Occipital lobe (tissue), 2 donors: ENCODE measurements around the gene ANGPT4. TPM values are rescaled to one million over a fixed set of nuclear protein-coding genes. Genes with fewer than 3 reads are reported as not detected.

ENCODE experiments used
- DNase-seq: peaks from one replicate; lab custom pipeline; 2025; lab: John Stamatoyannopoulos, UW
- total RNA-seq: library from RNA; depleted of rRNA; stranded (reverse); fragments of >200 nt; gene quantifications from one replicate; pipeline ENCODE4 v1.2.3, GENCODE V29; 2014

Gene ANGPT4
- not detected for total RNA-seq

GRCh38 chr20:916125-916799 is at the start of gene ANGPT4:
Gene ANGPT4 (minus strand): TSS chr20:916334. CDS start chr20:916214, 120 bp downstream.
- DNase-seq = no peak

- DNase-seq = no peak
Measured at GRCh38 chr20:963795-964194, 47.7 kb upstream of the ANGPT4 start.

GRCh38 chr20:962683-963082 is 46.5 kb upstream of the ANGPT4 start:
- no peak for DNase-seq

- DNase-seq = no peak
Measured at GRCh38 chr20:962223-962622, 46.1 kb upstream of the ANGPT4 start.

- DNase-seq = no peak
Measured at GRCh38 chr20:961768-962167, 45.6 kb upstream of the ANGPT4 start.

- DNase-seq = no peak
Measured at GRCh38 chr20:959996-960615, 44.0 kb upstream of the ANGPT4 start.

GRCh38 chr20:958936-959815 is 43.0 kb upstream of the ANGPT4 start:
- DNase-seq = no peak

GRCh38 chr20:957544-957943 is 41.4 kb upstream of the ANGPT4 start:
- no peak for DNase-seq

- DNase-seq = peak; percentile 40
Measured at GRCh38 chr20:956330-956951, 40.3 kb upstream of the ANGPT4 start.

GRCh38 chr20:955656-956055 is 39.5 kb upstream of the ANGPT4 start:
- no peak for DNase-seq

GRCh38 chr20:955111-955510 is 39.0 kb upstream of the ANGPT4 start:
- no peak for DNase-seq

- no peak for DNase-seq
Measured at GRCh38 chr20:953742-954141, 37.6 kb upstream of the ANGPT4 start.

GRCh38 chr20:952196-952795 is 36.2 kb upstream of the ANGPT4 start:
- no peak for DNase-seq

- no peak for DNase-seq
Measured at GRCh38 chr20:951384-952169, 35.4 kb upstream of the ANGPT4 start.

GRCh38 chr20:949717-950116 is 33.6 kb upstream of the ANGPT4 start:
- no peak for DNase-seq

GRCh38 chr20:946826-947225 is 30.7 kb upstream of the ANGPT4 start:
- no peak for DNase-seq

- no peak for DNase-seq
Measured at GRCh38 chr20:945841-946240, 29.7 kb upstream of the ANGPT4 start.

- DNase-seq = no peak
Measured at GRCh38 chr20:944774-945410, 28.8 kb upstream of the ANGPT4 start.

- DNase-seq = no peak
Measured at GRCh38 chr20:944148-944547, 28.0 kb upstream of the ANGPT4 start.

- no peak for DNase-seq
Measured at GRCh38 chr20:942611-943010, 26.5 kb upstream of the ANGPT4 start.
